Transverse colon (tissue), 4 donors: ENCODE measurements around the gene GRIPAP1.

Source experiments
- CTCF ChIP-seq, 5 experiments: fragments of 200-600 bp in 3 of 5; fragments of 450-650 bp in 2 of 5; sonication (generic) in 3 of 5; IDR thresholded peaks; 1 replicate in 2 of 5; 2 replicates in 3 of 5; pipeline ENCODE4 v1.5.1; 2016 to 2017; ENCODE audit warnings: antibody characterized with exemption in 5 of 5, inconsistent platforms in 3 of 5, mild to moderate bottlenecking in 2 of 5, moderate library complexity in 1 of 5
- EP300 ChIP-seq: sonication (generic); formaldehyde crosslinking; IDR thresholded peaks from one replicate; pipeline ENCODE4 v1.6.1; 2017; ENCODE audit warnings: antibody characterized with exemption, low read depth
- POLR2A ChIP-seq: fragments of 450-650 bp; IDR thresholded peaks from one replicate; pipeline ENCODE4 v1.6.1; 2016; ENCODE audit warnings: antibody characterized with exemption, mild to moderate bottlenecking, moderate library complexity
- POLR2AphosphoS5 ChIP-seq, 3 donors: sonication (generic); formaldehyde crosslinking; IDR thresholded peaks; one replicate each; pipeline ENCODE4 v1.6.1; 2016; ENCODE audit warnings: antibody characterized with exemption in 3 of 3

GRCh38 chrX:48969471-48969870, 32.6 kb downstream of the GRIPAP1 start:
- TF ChIP-seq CTCF (IDR thresholded peaks at IDR 0.05) (no peak), POLR2A (no peak), POLR2AphosphoS5 (IDR thresholded peaks at IDR 0.05) (no peak), EP300 (no peak)
